ENCODE data around the gene SAMD4A. TPM values are rescaled to one million over a fixed set of nuclear protein-coding genes. Genes with fewer than 3 reads are reported as not detected.
A peak's percentile ranks its signal among the peaks of the same experiment; 100 is the strongest.

Gene SAMD4A
- total RNA-seq, 2 donors from 2014 or later = 11.2 to 15.3 TPM

GRCh38 chr14:54769951-54770863, 203.3 kb downstream of the SAMD4A start:
- no peak overlapping the region for H3K27ac ChIP-seq
- no peaks in the 10 kb centered on the region for H3K36me3 ChIP-seq (replicated peaks in 1 of 2; ENCODE audit: insufficient read depth in 1 of 2, low read depth in 2 of 2)
- H3K27me3 ChIP-seq = no peaks in the 10 kb centered on the region
- no peaks in the 10 kb centered on the region for H3K9me3 ChIP-seq
- WGBS, 2 donors = 79 to 81% methylated on average over 14 of the region's 14 CpGs
- TF ChIP-seq POLR2A (IDR thresholded peaks at IDR 0.05) = no peak
- TF ChIP-seq, protein P1, sequence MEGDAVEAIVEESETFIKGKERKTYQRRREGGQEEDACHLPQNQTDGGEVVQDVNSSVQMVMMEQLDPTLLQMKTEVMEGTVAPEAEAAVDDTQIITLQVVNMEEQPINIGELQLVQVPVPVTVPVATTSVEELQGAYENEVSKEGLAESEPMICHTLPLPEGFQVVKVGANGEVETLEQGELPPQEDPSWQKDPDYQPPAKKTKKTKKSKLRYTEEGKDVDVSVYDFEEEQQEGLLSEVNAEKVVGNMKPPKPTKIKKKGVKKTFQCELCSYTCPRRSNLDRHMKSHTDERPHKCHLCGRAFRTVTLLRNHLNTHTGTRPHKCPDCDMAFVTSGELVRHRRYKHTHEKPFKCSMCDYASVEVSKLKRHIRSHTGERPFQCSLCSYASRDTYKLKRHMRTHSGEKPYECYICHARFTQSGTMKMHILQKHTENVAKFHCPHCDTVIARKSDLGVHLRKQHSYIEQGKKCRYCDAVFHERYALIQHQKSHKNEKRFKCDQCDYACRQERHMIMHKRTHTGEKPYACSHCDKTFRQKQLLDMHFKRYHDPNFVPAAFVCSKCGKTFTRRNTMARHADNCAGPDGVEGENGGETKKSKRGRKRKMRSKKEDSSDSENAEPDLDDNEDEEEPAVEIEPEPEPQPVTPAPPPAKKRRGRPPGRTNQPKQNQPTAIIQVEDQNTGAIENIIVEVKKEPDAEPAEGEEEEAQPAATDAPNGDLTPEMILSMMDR (IDR thresholded peaks at IDR 0.05) = no peak
- no peak for ATAC-seq
- intact Hi-C loops (cut with DNase I) = no loop called here
- H3K4me1 ChIP-seq = peaks cover 6% of the 10 kb centered on the region
- no peak for DNase-seq
- H3K4me3 ChIP-seq = no peak overlapping the region

- Histone ChIP-seq H3K36me3 (replicated peaks in 1 of 2; ENCODE audit: insufficient read depth in 1 of 2, low read depth in 2 of 2) (no peaks in the 10 kb centered on the region), H3K9me3 (no peaks in the 10 kb centered on the region), H3K4me3 (no peak overlapping the region), H3K27me3 (no peaks in the 10 kb centered on the region), H3K4me1 (peaks cover 6% of the 10 kb centered on the region), H3K27ac (no peak overlapping the region)
- DNase-seq = no peak
- no peak for ATAC-seq
- intact Hi-C loops (cut with DNase I) = no loop called here
- TF ChIP-seq POLR2A (IDR thresholded peaks at IDR 0.05) = no peak
- TF ChIP-seq, protein P1 (IDR thresholded peaks at IDR 0.05) = no peak
- 66 to 75% methylated on average over 6 of the region's 6 CpGs for WGBS, 2 donors
These were observed 204.6 kb downstream of the SAMD4A start for GRCh38 chr14:54771411-54772027.

DNA sequence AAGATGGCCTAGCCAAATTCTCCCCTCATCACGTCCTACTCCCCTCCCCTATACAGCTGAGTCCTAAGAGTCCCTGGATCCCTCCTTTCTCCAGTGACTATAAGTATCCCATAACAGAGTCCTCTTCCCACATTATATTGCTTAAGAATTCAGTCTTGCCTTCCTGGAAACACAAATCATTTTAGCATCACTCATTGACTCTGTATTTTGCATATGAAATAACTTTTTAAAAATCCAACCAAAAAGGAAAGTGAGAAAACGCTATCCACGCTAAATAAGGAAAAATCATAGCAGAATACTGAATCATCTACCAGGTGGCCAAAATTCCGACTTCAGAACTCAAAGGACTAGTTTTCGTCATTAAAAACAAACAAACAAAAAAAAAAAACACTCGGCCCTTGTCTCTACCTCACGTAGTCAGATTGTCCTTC, 205.5 kb downstream of the SAMD4A start:
- Histone ChIP-seq H3K27me3 (no peaks in the 10 kb centered on the region), H3K27ac (peak overlapping the region in 3 of 4 donors; percentile 66 to 77 (median 73)), H3K4me1 (peaks cover 6% of the 10 kb centered on the region), H3K4me3 (no peak overlapping the region), H3K36me3 (replicated peaks in 1 of 2; ENCODE audit: insufficient read depth in 1 of 2, low read depth in 2 of 2) (no peaks in the 10 kb centered on the region), H3K9me3 (no peaks in the 10 kb centered on the region)
- WGBS, 2 donors = 77 to 83% methylated on average over 7 of the region's 7 CpGs
- TF ChIP-seq POLR2A (IDR thresholded peaks at IDR 0.05) = no peak
- TF ChIP-seq, protein P1 (IDR thresholded peaks at IDR 0.05) = no peak
- DNase-seq (no peak), ATAC-seq (no peak)
- intact Hi-C loops (cut with DNase I) = no loop called here

DNA sequence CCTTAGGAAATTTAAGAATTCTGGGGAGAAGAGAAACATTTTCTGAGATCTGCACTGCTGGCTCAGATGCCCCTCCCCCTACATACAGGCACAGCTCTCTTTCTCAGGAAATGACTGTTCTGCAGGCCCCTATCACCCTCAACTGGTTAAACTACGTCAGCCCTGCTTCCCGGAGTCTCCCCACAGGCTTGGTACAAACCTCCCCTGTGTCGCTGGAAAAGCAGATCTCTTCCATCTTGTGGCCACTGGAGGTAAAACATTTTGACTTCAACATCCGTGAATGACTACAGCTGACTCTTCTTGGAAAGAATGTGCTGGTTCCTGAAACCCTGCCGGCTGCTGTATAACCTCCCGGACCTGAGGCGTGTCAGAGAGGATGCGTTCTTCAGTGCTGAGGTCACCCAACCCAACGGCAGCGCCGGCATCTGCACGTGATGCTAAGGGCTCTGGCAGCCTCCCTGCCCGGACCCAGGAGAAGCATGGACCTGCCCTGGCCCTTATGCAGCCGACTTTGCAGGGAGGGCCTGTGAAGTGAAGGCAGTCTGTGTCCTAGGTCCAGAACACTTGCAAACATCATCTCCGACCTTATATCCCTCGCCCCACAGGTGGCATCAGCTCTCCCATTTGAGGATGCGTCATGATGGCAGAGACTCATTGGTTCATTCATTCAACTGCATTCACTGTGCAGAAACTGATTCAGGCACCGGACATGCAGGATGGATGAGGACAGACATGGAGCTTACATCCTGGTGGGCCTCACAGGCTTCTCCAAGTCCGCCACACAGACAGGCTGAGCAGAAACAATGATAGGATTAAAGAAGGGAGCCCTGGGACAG, 206.5 kb downstream of the SAMD4A start:
- H3K9me3 ChIP-seq = no peaks in the 10 kb centered on the region
- DNase-seq = peak; percentile 67 to 86 (median 75)
- ATAC-seq = peak; percentile 89
- peak overlapping the region; percentile 51 to 77 (median 70) for H3K27ac ChIP-seq
- peaks cover 6% of the 10 kb centered on the region for H3K4me1 ChIP-seq
- 26 to 30% methylated on average over 17 to 19 of the region's 19 CpGs for WGBS, 2 donors
- H3K27me3 ChIP-seq = no peaks in the 10 kb centered on the region
- no peak overlapping the region for H3K4me3 ChIP-seq
- intact Hi-C loops (cut with DNase I) = no loop called here
- no peaks in the 10 kb centered on the region for H3K36me3 ChIP-seq (replicated peaks in 1 of 2; ENCODE audit: insufficient read depth in 1 of 2, low read depth in 2 of 2)
- TF ChIP-seq POLR2A (IDR thresholded peaks at IDR 0.05) = peak in 1 of 3 donors; percentile 12
- TF ChIP-seq, protein P1 (IDR thresholded peaks at IDR 0.05) = peak in 6 of 7 experiments; percentile 31 to 73 (median 68)
